Gastroesophageal sphincter (tissue), 4 donors: ENCODE data around the gene GJA10. TPM values are rescaled to one million over a fixed set of nuclear protein-coding genes. Genes with fewer than 3 reads are reported as not detected.

Experiments used
- ATAC-seq: fragments of 150-250 bp; one replicate; pipeline ENCODE4 v1.9.1; 2016; ENCODE audit warnings: mild to moderate bottlenecking, moderate library complexity
- H3K27ac ChIP-seq, 4 donors: fragments of 200-600 bp; sonication (generic) in 3 of 4; 1 replicate in 3 of 4; 2 replicates in 1 of 4; pipeline ENCODE4 v1.5.1; 2016 to 2019
- H3K27me3 ChIP-seq: fragments of 200-600 bp; sonication (generic); one replicate; pipeline ENCODE4 v1.5.1; 2019
- H3K36me3 ChIP-seq, 2 donors: fragments of 200-600 bp; sonication (generic); one replicate each; pipeline ENCODE4 v1.5.1; 2019; ENCODE audit warnings: control low read depth in 1 of 2
- H3K4me1 ChIP-seq, 3 donors: fragments of 200-600 bp; sonication (generic); 1 replicate in 2 of 3; 2 replicates in 1 of 3; pipeline ENCODE4 v1.5.1; 2016 to 2019; ENCODE audit warnings: control low read depth in 2 of 3
- H3K4me3 ChIP-seq, 2 donors: fragments of 200-600 bp; sonication (generic); one replicate each; pipeline ENCODE4 v1.5.1; 2019; ENCODE audit warnings: mild to moderate bottlenecking in 1 of 2, moderate library complexity in 1 of 2
- H3K9me3 ChIP-seq, 3 donors: fragments of 200-600 bp; sonication (generic); one replicate each; pipeline ENCODE4 v1.5.1; 2017 to 2019; ENCODE audit warnings: control low read depth in 2 of 3
- EP300 ChIP-seq: sonication (generic); formaldehyde crosslinking; IDR thresholded peaks from one replicate; pipeline ENCODE4 v1.6.1; 2017; ENCODE audit warnings: antibody characterized with exemption, mild to moderate bottlenecking
- POLR2A ChIP-seq, 2 donors: fragments of 450-650 bp; IDR thresholded peaks; one replicate each; pipeline ENCODE4 v1.6.1; 2017; ENCODE audit warnings: antibody characterized with exemption in 2 of 2, mild to moderate bottlenecking in 2 of 2, moderate library complexity in 1 of 2
- POLR2AphosphoS5 ChIP-seq: sonication (generic); formaldehyde crosslinking; IDR thresholded peaks from one replicate; pipeline ENCODE4 v1.6.1; 2017; ENCODE audit warnings: antibody characterized with exemption
- WGBS, 2 donors: methylation state at CpG; one replicate each; pipeline ENCODE4 v1.1.5; 2018; ENCODE audit warnings: low coverage in 1 of 2; 5-methylcytosine and 5-hydroxymethylcytosine counted together
- total RNA-seq, 4 donors: library from RNA; depleted of rRNA; stranded (reverse); fragments of >200 nt; gene quantifications; one replicate each; pipeline ENCODE4 v1.1.0, GENCODE V29; 2016
- TF ChIP-seq, protein P1 (sequence below), 4 experiments: fragments of 200-600 bp in 2 of 4; fragments of 450-650 bp in 2 of 4; sonication (generic) in 1 of 4; IDR thresholded peaks; one replicate each; pipeline ENCODE4 v1.5.1; 2017 to 2019; ENCODE audit warnings: antibody characterized with exemption in 4 of 4, mild to moderate bottlenecking in 2 of 4, moderate library complexity in 2 of 4

The GJA10 gene
- total RNA-seq, 4 donors from 2014 or later: not detected

DNA sequence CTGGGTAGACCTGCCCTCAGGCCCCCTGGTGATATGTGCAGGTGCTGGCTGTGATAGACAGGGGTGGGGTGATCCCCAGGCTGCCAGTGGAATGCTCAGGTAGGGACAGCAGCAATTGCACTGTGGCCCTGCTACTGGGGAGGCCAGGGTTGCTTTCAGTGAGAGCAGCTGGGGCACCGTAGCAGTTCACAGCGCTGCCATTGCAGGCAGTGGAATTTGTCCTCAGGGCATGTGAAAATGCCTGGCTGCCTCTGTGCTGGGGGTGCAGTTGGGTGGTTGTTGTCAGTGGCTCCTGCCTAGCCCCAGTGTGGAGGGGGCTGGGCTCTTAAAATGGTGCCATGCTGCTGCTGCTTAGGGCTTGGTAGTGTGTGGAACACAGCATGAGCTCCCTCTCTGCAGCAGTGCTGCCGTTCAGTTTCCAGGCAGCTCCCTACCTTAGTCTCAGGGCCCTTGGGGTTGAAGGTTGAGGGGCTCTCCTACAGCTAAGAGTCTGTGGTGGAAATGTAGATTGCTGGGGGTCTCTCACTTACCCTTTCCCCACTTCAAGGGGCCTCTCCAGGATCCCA, 23.6 kb downstream of the GJA10 start:
- TF ChIP-seq POLR2AphosphoS5: no peak
- no peak for TF ChIP-seq EP300
- TF ChIP-seq POLR2A (IDR thresholded peaks at IDR 0.05): no peak
- TF ChIP-seq, protein P1, sequence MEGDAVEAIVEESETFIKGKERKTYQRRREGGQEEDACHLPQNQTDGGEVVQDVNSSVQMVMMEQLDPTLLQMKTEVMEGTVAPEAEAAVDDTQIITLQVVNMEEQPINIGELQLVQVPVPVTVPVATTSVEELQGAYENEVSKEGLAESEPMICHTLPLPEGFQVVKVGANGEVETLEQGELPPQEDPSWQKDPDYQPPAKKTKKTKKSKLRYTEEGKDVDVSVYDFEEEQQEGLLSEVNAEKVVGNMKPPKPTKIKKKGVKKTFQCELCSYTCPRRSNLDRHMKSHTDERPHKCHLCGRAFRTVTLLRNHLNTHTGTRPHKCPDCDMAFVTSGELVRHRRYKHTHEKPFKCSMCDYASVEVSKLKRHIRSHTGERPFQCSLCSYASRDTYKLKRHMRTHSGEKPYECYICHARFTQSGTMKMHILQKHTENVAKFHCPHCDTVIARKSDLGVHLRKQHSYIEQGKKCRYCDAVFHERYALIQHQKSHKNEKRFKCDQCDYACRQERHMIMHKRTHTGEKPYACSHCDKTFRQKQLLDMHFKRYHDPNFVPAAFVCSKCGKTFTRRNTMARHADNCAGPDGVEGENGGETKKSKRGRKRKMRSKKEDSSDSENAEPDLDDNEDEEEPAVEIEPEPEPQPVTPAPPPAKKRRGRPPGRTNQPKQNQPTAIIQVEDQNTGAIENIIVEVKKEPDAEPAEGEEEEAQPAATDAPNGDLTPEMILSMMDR (IDR thresholded peaks at IDR 0.05): no peak
- Histone ChIP-seq H3K9me3 (peaks cover 0 to 25% (median 0%) of the 10 kb centered on the region in 3 donors), H3K4me3 (no peak overlapping the region), H3K27me3 (peaks cover 17% of the 10 kb centered on the region), H3K27ac (no peak overlapping the region), H3K4me1 (no peaks in the 10 kb centered on the region), H3K36me3 (no peaks in the 10 kb centered on the region)
- WGBS, 2 donors: 60% methylated on average over 1 of the region's 3 CpGs; no CpG with 5 or more reads in 1 of the 2 donors
- no peak for ATAC-seq

DNA sequence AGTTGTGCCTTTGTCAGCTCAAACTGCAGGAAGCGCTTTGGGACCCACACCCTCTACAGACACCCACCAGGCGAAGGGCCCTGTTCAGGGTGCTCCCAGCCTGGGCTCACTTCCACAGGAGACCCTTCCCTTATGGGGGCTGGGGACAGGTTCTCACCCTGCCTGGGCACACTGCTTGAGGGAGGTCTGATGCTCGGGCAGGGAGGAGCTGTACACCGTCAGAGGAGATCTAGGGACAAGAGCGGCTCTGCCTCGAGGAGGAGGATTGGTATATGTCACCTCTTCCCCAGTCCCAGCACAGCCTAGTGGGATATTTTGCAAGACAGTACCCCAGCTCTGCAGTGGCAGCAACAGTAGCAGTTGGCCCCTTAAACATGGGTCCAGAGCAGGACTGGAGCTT, 26.9 kb downstream of the GJA10 start:
- H3K27me3 ChIP-seq: peaks cover 17% of the 10 kb centered on the region
- peaks cover 0 to 16% (median 0%) of the 10 kb centered on the region in 3 donors for H3K9me3 ChIP-seq
- no peak for ATAC-seq
- H3K27ac ChIP-seq: no peak overlapping the region
- TF ChIP-seq EP300 (no peak), POLR2A (IDR thresholded peaks at IDR 0.05) (no peak), POLR2AphosphoS5 (no peak)
- TF ChIP-seq, protein P1 (IDR thresholded peaks at IDR 0.05): no peak
- 83% methylated on average over 1 of the region's 6 CpGs; no CpG with 5 or more reads in 1 of the 2 donors for WGBS, 2 donors
- no peaks in the 10 kb centered on the region for H3K36me3 ChIP-seq
- no peaks in the 10 kb centered on the region for H3K4me1 ChIP-seq
- no peak overlapping the region for H3K4me3 ChIP-seq

DNA sequence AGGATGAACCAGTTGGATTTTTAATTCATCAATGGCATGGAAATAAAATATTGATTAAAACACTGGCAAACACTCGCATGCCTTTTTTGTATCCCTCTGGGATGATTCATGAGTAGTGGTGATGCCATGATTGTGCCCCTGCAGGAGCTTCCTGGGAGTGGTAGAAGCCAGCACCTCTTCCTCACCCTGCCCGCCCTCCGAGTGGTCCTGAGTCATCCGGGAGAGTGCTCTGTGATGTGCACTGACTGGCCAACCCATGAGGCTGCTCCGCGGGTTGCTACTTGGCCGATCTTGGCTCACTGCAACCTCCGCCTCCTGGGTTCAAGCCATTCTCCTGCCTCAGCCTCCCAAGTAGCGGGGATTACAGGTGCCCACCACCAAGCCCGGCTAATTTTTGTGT, 27.4 kb downstream of the GJA10 start:
- peaks cover 17% of the 10 kb centered on the region for H3K27me3 ChIP-seq
- no peak for ATAC-seq
- no peaks in the 10 kb centered on the region for H3K4me1 ChIP-seq
- H3K27ac ChIP-seq: no peak overlapping the region
- TF ChIP-seq, protein P1 (IDR thresholded peaks at IDR 0.05): no peak
- TF ChIP-seq EP300: no peak
- TF ChIP-seq POLR2AphosphoS5: no peak
- no peak for TF ChIP-seq POLR2A (IDR thresholded peaks at IDR 0.05)
- no peaks in the 10 kb centered on the region for H3K36me3 ChIP-seq
- peaks cover 0 to 12% (median 0%) of the 10 kb centered on the region in 3 donors for H3K9me3 ChIP-seq
- WGBS, 2 donors: 100% methylated on average over 1 to 4 of the region's 10 CpGs
- H3K4me3 ChIP-seq: no peak overlapping the region

DNA sequence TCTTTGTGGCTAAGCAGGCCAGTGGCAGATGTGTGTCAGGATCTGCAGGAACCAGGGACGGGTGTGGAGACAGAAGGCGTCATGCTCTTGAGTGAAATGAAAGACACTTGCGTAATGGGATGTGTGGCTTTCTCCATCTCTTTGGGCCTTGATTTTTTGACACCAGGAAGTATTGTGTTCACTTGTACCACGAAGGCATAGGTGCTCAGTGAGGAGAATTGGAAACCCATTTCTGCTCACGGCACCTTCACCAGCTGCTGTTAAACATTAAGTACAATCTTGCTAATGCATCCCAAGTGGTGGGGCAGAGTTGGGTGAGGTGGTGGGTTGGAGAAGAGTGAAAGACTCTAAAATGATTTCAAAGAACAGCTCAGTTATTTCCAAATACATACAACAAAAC, 30.0 kb downstream of the GJA10 start:
- no peak for TF ChIP-seq POLR2AphosphoS5
- TF ChIP-seq EP300: no peak
- TF ChIP-seq POLR2A (IDR thresholded peaks at IDR 0.05): no peak
- TF ChIP-seq, protein P1 (IDR thresholded peaks at IDR 0.05): no peak
- WGBS, 2 donors: 69% methylated on average over 4 to 5 of the region's 5 CpGs

DNA sequence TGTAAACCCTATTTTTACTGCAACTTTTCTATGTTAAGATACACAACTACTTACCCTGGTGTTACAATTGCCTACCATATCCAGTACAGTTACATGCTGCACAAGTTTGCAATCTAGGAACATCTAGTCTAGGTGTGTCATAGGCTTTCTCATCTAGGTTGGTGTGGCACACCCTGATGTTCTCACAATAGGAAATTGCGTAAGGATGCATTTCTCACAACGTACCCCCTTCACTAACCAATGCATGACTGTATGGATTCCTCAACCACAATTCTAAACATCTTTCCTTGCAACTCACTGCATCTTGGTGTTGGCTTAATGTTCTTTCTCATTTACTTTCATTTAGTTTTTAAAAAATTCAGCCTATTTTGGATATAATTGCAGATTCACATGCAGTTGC, 31.6 kb downstream of the GJA10 start:
- WGBS, 2 donors: 82 to 95% methylated on average over 2 of the region's 2 CpGs
- TF ChIP-seq, protein P1 (IDR thresholded peaks at IDR 0.05): no peak
- no peak for TF ChIP-seq EP300
- TF ChIP-seq POLR2A (IDR thresholded peaks at IDR 0.05): no peak
- no peak for TF ChIP-seq POLR2AphosphoS5
- Histone ChIP-seq H3K27me3 (peaks cover 17% of the 10 kb centered on the region), H3K4me3 (no peak overlapping the region), H3K27ac (no peak overlapping the region), H3K9me3 (no peaks in the 10 kb centered on the region), H3K36me3 (no peaks in the 10 kb centered on the region), H3K4me1 (peaks cover 0 to 6% (median 0%) of the 10 kb centered on the region in 3 donors)
- no peak for ATAC-seq

More for the DNA sequence above, 30.0 kb downstream of the GJA10 start:
- Histone ChIP-seq H3K27me3 (peaks cover 17% of the 10 kb centered on the region), H3K36me3 (no peaks in the 10 kb centered on the region), H3K9me3 (no peaks in the 10 kb centered on the region), H3K4me3 (no peak overlapping the region), H3K4me1 (no peaks in the 10 kb centered on the region), H3K27ac (no peak overlapping the region)
- no peak for ATAC-seq
